Inflammatory macrophage treated with lipopolysaccharide for 1 hour (primary cell): ENCODE data around the gene CXorf38.
"Not testable (repeated sequence)": the region's sequence is repeated elsewhere in the genome, so short reads cannot be mapped to it uniquely, and the experiment has no call there.

Source experiments
- DNase-seq, 2 donors: peaks; one replicate each; pipeline ENCODE4 v3.0.0-alpha.2; 2020 to 2022

CXorf38 gene

GRCh38 chrX:40625294-40625693, 22.1 kb downstream of the CXorf38 start:
- DNase-seq = no peak

GRCh38 chrX:40623665-40624064, 23.7 kb downstream of the CXorf38 start:
- no peak for DNase-seq

- DNase-seq = no peak
Observed at GRCh38 chrX:40623139-40623536, 24.2 kb downstream of the CXorf38 start, which contains the start of gene MPC1L. Gene MPC1L (plus strand): TSS chrX:40623428. CDS start chrX:40623566, 138 bp downstream.

GRCh38 chrX:40622479-40623138, 24.8 kb downstream of the CXorf38 start:
- DNase-seq = no peak

- DNase-seq = no peak
Observed at GRCh38 chrX:40617566-40617965, 29.8 kb downstream of the CXorf38 start.

GRCh38 chrX:40615976-40616375, 31.4 kb downstream of the CXorf38 start:
- DNase-seq = no peak

- no peak for DNase-seq
Observed at GRCh38 chrX:40612511-40612910, 34.9 kb downstream of the CXorf38 start.

GRCh38 chrX:40607381-40607780, 40.0 kb downstream of the CXorf38 start:
- no peak for DNase-seq

GRCh38 chrX:40603446-40603845, 43.9 kb downstream of the CXorf38 start:
- no peak for DNase-seq

- DNase-seq = not testable (repeated sequence)
Observed at GRCh38 chrX:40589616-40590321, 57.6 kb downstream of the CXorf38 start.

- not testable (repeated sequence) for DNase-seq
Observed at GRCh38 chrX:40587623-40588022, 59.7 kb downstream of the CXorf38 start.

- DNase-seq = peak; percentile 14 to 62
Observed at GRCh38 chrX:40582811-40583210, 64.5 kb downstream of the CXorf38 start.

GRCh38 chrX:40582178-40582577, 65.2 kb downstream of the CXorf38 start:
- DNase-seq = not testable (repeated sequence)

- DNase-seq = peak; percentile 53 to 58
Observed at GRCh38 chrX:40581336-40581920, 65.9 kb downstream of the CXorf38 start.

GRCh38 chrX:40580537-40581335, 66.6 kb downstream of the CXorf38 start, which contains the start of gene ATP6AP2:
Gene ATP6AP2 (plus strand): TSS chrX:40580970. CDS start chrX:40581066, 96 bp downstream.
- peak; percentile 91 to 92 for DNase-seq

GRCh38 chrX:40579900-40580536, 67.3 kb downstream of the CXorf38 start:
- no peak for DNase-seq

GRCh38 chrX:40579141-40579540, 68.2 kb downstream of the CXorf38 start:
- peak; percentile 42 to 65 for DNase-seq

GRCh38 chrX:40578039-40578695, 69.2 kb downstream of the CXorf38 start:
- DNase-seq = peak; percentile 32 to 41
